Activated CD4-positive, alpha-beta T cell treated with anti-CD3 and anti-CD28 coated beads, Interleukin-2, amount 10 ng/mL, durations not matched to agents 24 days and 14 days (primary cell): ENCODE results near the gene GPR132. TPM values are rescaled to one million over a fixed set of nuclear protein-coding genes. Genes with fewer than 3 reads are reported as not detected.
"Not testable (repeated sequence)": the region's sequence is repeated elsewhere in the genome, so short reads cannot be mapped to it uniquely, and the experiment has no call there.

Experiments used
- DNase-seq: peaks from one replicate; pipeline ENCODE4 v3.0.0; 2022
- H3K27ac Mint-ChIP-seq: one replicate; pipeline ENCODE4 v1.8.0; 2022; ENCODE audit warnings: mild to moderate bottlenecking, mixed read lengths
- H3K27me3 Mint-ChIP-seq: one replicate; pipeline ENCODE4 v1.8.0; 2022; ENCODE audit warnings: mixed read lengths
- H3K36me3 Mint-ChIP-seq: one replicate; pipeline ENCODE4 v1.8.0; 2022; ENCODE audit warnings: low read depth, mild to moderate bottlenecking, mixed read lengths
- H3K4me1 Mint-ChIP-seq: one replicate; pipeline ENCODE4 v1.8.0; 2021; ENCODE audit warnings: mixed read lengths
- H3K4me3 Mint-ChIP-seq: one replicate; pipeline ENCODE4 v1.8.0; 2022; ENCODE audit warnings: mild to moderate bottlenecking, moderate library complexity, mixed read lengths
- H3K9me3 Mint-ChIP-seq: one replicate; pipeline ENCODE4 v1.8.0; 2021; ENCODE audit warnings: mixed read lengths
- intact Hi-C: fragments of 100-400 bp; cut with micrococcal nuclease; formaldehyde crosslinking; loops from one replicate; pipeline ENCODE4 v1.15.1; 2023
- total RNA-seq: library from RNA; stranded (reverse); gene quantifications from 2 replicates; pipeline ENCODE4 v1.2.3, GENCODE V29; 2022

GPR132 gene
- total RNA-seq, 1 donor from 2014 or later: 31.5 TPM

DNA sequence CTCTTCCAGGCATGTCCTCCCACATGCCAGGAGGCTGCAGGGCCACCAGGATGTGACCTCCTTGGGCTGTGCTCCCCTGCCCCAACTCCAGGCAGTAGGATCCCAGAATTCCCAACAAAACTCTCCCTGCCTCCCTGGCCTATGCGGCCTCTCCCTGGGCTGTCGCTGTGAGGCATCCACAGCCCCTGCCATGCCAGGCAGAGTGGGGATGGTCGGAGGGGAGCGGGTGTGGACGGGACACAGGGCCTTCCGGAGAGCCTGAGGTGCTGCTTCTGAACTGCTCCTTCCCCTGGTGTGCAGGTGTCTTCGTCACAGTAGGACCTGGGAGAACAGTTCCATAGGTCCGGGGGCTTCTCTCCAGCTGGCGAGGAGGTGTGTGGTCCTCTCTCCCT is 18.3 kb downstream of the GPR132 start:
- H3K27ac Mint-ChIP-seq: no peak overlapping the region
- no peaks in the 10 kb centered on the region for H3K9me3 Mint-ChIP-seq
- H3K36me3 Mint-ChIP-seq: peaks cover 14% of the 10 kb centered on the region
- DNase-seq: no peak
- intact Hi-C loops: no loop called here
- H3K4me1 Mint-ChIP-seq: peaks cover 9% of the 10 kb centered on the region
- peaks cover 3% of the 10 kb centered on the region for H3K27me3 Mint-ChIP-seq
- no peak overlapping the region for H3K4me3 Mint-ChIP-seq

DNA sequence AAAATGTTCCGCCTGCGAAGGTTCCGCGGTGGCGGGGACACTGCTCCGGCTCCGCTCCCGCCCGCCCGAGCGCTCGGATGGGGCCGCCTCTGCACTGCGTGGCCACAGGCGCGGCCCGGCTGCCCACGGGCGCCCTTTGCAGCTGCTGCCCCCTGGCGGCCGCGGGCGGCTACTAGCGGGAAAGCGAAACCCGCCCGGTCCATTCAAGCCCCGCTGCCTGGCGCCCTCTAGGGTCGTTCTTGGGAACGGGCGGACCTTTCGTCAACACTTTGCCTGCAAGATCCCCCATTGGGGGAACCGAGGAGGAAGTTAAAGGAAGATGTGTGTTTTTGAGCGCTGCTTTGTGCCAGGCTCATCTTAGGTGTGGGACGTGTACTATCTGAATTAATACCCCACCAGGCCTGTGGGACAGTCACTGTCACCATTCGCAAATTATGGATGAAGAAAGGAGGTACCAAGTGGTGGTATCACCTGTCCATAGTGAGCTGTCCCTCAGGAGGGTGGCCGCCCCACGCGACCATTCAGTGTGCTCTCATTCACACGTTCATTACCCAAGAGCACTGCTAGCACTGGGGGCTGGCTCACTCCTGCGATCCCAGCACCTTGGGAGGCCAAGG is 19.4 kb downstream of the GPR132 start:
- Mint-ChIP-seq H3K36me3 (peaks cover 5% of the 10 kb centered on the region), H3K9me3 (no peaks in the 10 kb centered on the region), H3K4me1 (peaks cover 9% of the 10 kb centered on the region), H3K27ac (peak overlapping the region; percentile 44), H3K4me3 (no peak overlapping the region), H3K27me3 (peaks cover 3% of the 10 kb centered on the region)
- intact Hi-C loops: loop anchor here (1.0 kb wide), 3 partner anchors 25 to 150 kb away; partner anchors contain the start of gene CDCA4
- DNase-seq: peak; percentile 98

DNA sequence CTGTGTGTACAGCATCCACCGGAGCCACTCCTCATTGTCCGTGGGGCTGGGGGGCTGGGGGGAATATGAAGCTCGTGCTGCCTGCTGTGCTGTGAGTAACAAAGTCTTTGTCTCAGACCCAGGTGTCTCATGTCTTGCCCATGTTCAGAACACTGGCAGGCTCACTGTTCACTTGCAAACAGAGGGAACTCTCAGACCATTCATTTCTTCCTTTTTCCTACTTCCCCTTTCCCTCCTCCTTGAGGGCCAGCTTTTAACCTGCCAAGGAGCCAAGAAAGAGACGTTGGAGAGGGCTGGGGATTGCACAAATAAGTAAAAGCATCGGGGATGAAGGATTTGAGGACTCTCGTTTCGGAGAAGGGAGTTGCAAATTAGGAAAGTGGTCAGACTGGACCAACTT is 21.6 kb downstream of the GPR132 start:
- DNase-seq: no peak
- intact Hi-C loops: no loop called here
- H3K4me1 Mint-ChIP-seq: peaks cover 9% of the 10 kb centered on the region
- H3K27me3 Mint-ChIP-seq: peaks cover 5% of the 10 kb centered on the region
- H3K36me3 Mint-ChIP-seq: peaks cover 4% of the 10 kb centered on the region
- no peak overlapping the region for H3K27ac Mint-ChIP-seq
- no peak overlapping the region for H3K4me3 Mint-ChIP-seq
- H3K9me3 Mint-ChIP-seq: no peaks in the 10 kb centered on the region

DNA sequence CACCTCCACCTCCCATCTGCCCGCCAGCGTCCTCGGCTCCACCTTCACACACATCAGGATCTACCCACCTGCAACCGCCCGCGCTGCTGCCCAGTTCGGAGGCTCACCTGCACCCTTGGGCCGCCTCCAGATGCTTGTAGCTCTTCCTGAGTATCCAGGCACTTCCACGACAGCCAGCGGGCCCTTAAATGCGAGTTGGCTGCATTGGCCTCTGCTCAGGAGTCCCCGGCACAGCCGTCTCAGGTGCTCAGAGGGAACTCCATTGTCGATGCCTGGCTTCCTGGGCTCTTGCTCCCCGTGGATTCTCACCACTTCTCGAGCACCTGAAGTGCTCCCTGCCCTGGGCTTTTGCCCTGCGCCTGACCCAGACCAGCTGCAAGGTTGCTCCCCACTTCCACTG is 22.4 kb downstream of the GPR132 start:
- intact Hi-C loops: no loop called here
- H3K36me3 Mint-ChIP-seq: peaks cover 4% of the 10 kb centered on the region
- DNase-seq: no peak
- no peak overlapping the region for H3K4me3 Mint-ChIP-seq
- peaks cover 8% of the 10 kb centered on the region for H3K27me3 Mint-ChIP-seq
- H3K27ac Mint-ChIP-seq: no peak overlapping the region
- H3K4me1 Mint-ChIP-seq: peaks cover 9% of the 10 kb centered on the region
- H3K9me3 Mint-ChIP-seq: no peaks in the 10 kb centered on the region

DNA sequence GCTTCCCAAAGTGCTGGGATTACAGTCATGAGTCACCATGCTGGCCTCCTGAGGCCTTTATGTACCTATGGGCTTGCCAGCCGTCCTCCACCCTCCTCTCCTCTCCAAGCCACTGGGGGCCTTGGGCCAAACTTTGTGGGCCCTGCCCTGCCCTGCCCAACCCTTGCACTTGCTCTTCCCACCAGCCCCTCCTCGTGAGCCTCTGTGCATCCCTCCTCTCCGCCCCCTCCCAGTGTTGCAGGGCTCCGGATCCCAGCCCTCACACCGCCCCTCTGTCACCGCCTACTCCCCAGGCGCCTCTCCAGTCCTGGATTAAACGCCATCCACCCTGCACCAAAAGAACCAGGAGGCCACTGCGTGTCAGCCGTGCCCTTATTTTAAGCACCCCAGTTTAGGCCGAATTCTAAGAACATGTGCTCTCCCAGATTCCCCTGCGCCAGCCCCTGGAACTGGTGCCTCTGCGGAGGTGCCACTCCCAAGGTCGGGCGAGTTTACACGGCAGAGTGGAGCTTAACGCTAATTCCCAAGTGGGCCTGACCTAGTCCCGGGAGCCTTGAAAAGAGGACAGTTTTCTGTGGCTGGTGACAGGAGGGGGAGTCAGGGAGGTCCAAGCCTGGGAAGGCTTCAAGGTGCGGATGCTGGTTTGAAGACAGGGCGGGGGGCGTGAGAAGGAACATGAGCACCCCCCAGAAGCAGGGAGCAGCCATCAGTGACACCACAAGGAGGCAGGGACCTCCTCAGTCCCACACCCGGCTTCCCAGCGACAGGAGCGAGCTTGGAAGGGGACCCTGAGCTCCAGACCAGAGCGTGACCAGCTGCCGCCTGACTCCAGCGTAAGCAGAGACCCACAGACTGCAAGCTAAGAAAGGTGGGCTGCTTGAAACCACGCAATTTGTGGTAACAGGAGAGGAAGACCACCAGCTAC is 23.1 kb downstream of the GPR132 start:
- no peak overlapping the region for H3K27ac Mint-ChIP-seq

DNA sequence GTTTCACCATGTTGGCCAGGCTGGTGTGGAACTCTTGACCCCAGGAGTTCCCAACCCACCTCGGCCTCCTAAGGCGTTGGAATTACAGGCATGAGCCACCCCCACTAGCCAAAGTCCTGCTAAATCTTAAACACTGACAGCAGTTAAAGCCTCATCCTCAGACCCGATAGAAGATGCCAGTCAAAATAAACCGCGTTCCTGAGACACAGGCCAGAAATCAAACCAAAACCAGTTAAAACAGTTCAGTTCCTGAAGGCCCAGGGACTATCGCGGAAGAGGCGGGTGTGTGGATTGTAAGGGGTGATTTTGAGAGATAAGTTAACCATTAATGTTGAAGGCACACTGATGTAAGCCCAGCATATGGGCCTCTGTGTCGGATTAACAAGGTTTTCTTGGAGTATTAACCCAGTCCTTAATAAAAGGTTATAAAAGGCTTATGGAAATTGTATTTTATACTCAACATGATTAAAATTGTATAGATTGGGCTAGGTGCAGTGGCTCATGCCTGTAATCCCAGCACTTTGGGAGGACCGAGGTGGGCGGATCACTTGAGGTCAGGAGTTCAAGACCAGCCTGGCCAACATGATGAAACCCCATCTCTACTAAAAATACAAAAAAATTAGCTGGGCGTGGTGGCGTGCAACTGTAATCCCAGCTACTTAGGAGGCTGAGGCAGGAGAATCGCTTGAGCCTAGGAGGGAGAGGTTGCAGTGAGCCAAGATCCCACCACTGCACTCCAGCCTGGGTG is 25.6 kb downstream of the GPR132 start:
- DNase-seq: no peak
- Mint-ChIP-seq H3K27me3 (peaks cover 9% of the 10 kb centered on the region), H3K4me1 (peaks cover under 1% of the 10 kb centered on the region), H3K4me3 (no peak overlapping the region), H3K9me3 (no peaks in the 10 kb centered on the region), H3K27ac (no peak overlapping the region), H3K36me3 (peaks cover 2% of the 10 kb centered on the region)
- intact Hi-C loops: no loop called here

More for the DNA sequence above, 23.1 kb downstream of the GPR132 start:
- Mint-ChIP-seq H3K36me3 (peaks cover 4% of the 10 kb centered on the region), H3K9me3 (no peaks in the 10 kb centered on the region), H3K27me3 (peaks cover 8% of the 10 kb centered on the region), H3K4me1 (peaks cover 9% of the 10 kb centered on the region), H3K4me3 (no peak overlapping the region)
- no peak for DNase-seq
- intact Hi-C loops: no loop called here

DNA sequence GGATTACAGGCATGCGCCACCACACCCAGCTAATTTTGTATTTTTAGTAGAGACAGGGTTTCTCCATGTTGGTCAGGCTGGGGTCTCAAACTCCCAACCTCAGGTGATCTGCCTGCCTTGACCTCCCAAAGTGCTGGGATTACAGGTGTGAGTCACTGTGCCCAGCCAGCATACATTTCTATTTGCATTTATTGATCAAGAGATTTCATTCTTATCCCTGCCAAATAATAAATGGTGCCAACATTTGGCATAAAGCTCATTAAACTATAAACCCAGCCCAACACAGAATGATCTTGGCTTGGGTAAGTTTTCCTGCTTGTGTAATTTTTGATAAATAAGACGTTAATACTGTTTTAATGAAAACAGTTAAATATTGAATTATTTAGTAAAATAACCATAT is 29.6 kb downstream of the GPR132 start:
- H3K36me3 Mint-ChIP-seq, H3K4me3 Mint-ChIP-seq, DNase-seq, intact Hi-C loops, H3K4me1 Mint-ChIP-seq, H3K9me3 Mint-ChIP-seq, H3K27ac Mint-ChIP-seq: not testable (repeated sequence)
- H3K27me3 Mint-ChIP-seq: peaks cover 11% of the 10 kb centered on the region

DNA sequence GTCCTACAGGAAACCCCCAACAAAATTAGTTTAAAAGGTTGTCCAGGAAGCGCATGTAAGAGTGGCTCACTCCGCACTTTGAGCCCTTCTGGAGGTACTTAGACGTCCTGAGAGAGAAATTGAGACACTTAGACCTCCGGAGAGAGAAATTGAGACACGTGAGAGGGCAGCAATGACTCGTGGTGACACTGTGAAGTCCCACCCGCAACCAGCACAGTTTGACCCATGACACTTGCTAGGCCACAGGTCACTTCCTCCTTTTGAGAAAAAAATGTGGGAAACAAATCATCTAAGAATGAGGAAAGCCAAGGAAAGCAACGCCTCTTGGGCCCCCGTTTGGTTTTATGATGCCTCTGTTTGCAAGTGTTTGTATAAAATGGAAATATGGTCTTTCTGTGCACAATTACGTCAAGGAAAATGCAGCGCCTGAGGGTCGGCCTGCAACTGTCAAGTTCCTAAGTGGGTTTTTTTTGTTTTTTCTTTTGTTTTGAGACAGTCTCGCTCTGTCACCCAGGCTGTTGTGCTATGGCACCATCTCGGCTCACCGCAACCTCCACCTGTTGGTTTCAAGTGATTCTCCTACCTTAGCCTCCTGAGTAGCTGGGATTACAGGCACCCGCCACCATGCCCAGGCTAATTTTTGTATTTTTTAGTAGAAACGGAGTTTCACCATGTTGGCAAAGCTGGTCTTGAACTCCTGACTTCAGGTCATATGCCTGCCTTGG is 30.8 kb downstream of the GPR132 start:
- no peaks in the 10 kb centered on the region for H3K36me3 Mint-ChIP-seq
- no peaks in the 10 kb centered on the region for H3K9me3 Mint-ChIP-seq
- no peak overlapping the region for H3K4me3 Mint-ChIP-seq
- no peak overlapping the region for H3K27ac Mint-ChIP-seq
- peaks cover 7% of the 10 kb centered on the region for H3K4me1 Mint-ChIP-seq
- H3K27me3 Mint-ChIP-seq: peaks cover 11% of the 10 kb centered on the region
- intact Hi-C loops: no loop called here
- DNase-seq: no peak

DNA sequence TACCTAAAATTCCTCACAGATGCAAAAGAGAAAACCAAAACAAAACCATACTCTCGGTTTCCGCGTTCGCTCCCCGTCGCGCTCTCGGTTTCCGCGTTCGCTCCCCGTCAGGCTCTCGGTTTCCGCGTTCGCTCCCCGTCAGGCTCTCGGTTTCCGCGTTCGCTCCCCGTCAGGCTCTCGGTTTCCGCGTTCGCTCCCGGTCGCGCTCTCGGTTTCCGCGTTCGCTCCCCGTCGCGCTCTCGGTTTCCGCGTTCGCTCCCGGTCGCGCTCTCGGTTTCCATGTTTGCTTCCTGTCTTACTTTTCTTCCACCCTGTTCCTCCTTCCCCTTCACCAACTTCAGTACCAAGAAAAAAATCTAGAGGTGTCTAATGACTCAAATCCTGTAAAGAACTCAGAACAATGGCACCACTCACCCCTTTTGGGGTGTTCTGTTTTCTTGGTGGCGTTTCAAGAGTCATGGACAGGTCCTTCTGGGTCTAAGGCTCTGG is 31.8 kb downstream of the GPR132 start:
- H3K27me3 Mint-ChIP-seq, intact Hi-C loops, H3K27ac Mint-ChIP-seq, H3K4me1 Mint-ChIP-seq, DNase-seq, H3K36me3 Mint-ChIP-seq, H3K9me3 Mint-ChIP-seq: not testable (repeated sequence)
- peak overlapping the region; percentile 64 for H3K4me3 Mint-ChIP-seq

DNA sequence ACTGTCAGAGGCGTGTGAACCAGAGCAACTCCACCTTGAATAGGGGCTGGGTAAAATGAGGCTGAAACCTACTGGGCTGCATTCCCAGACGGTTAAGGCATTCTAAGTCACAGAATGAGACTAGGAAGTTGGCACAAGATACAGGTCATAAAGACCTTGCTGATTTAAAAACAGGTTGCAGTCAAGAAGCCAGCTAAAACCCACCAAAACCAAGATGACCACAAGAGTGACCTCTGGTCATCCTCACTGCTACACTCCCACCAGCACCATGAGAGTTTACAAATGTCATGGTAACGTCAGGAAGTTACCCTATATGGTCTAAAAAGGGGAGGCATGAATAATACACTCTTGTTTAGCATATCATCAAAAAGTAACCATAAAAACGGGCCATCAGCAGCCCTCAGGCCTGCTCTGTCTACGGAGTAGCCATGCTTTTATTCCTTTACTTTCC is 32.8 kb downstream of the GPR132 start:
- H3K4me1 Mint-ChIP-seq, H3K27ac Mint-ChIP-seq, H3K9me3 Mint-ChIP-seq, H3K4me3 Mint-ChIP-seq, H3K27me3 Mint-ChIP-seq, H3K36me3 Mint-ChIP-seq, intact Hi-C loops, DNase-seq: not testable (repeated sequence)

DNA sequence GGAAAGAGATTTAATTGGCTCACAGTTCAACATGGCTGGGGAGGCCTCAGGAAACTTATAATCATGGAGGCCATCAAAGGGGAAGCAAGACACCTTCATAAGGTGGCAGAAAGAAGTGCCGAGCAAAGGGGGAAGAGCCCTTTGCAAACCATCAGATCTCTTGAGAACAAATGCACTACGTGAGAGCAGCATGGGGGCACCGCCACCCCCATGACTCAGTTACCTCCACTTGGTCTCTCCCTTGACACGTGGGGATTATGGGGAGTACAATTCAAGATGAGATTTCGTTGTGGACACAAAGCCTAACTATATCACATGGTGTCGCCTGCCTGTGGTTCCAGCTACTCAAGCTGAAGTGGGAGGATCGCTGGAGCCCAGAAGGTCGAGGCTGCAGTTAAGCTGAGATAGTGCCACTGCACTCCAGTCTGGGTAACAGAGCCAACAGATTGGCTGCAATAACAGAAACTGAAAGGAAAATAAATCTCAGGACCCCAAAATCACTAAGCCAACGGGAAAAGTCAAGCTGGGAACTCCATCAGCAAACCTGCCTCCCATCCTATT is 34.3 kb downstream of the GPR132 start:
- no peak for DNase-seq
- H3K9me3 Mint-ChIP-seq: no peaks in the 10 kb centered on the region
- H3K36me3 Mint-ChIP-seq: peaks cover 3% of the 10 kb centered on the region
- H3K4me1 Mint-ChIP-seq: peaks cover 17% of the 10 kb centered on the region
- intact Hi-C loops: no loop called here
- peaks cover 6% of the 10 kb centered on the region for H3K27me3 Mint-ChIP-seq
- no peak overlapping the region for H3K27ac Mint-ChIP-seq
- no peak overlapping the region for H3K4me3 Mint-ChIP-seq

DNA sequence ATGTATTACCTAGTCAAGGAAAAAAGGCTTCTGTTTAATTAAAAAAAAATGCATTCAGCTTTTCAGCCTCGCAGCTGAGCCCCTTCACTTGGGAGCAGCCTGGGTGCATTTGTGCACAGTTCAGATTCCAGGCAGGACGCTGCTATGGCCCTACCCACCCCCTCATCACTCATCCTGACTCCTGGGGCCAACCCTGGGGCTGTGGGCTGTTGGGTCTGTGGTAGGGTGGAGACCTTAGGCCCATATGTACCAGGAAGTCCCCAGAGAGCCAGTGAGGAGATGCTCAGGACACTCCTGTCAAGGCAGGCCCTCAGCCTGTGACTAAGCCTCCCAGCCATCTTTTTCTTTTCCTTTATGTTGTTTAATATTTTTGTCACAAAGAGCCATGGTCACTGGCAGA is 35.0 kb downstream of the GPR132 start:
- intact Hi-C loops: no loop called here
- Mint-ChIP-seq H3K9me3 (no peaks in the 10 kb centered on the region), H3K4me1 (peaks cover 22% of the 10 kb centered on the region), H3K36me3 (peaks cover 3% of the 10 kb centered on the region), H3K27ac (no peak overlapping the region), H3K27me3 (peaks cover 6% of the 10 kb centered on the region), H3K4me3 (no peak overlapping the region)
- no peak for DNase-seq

DNA sequence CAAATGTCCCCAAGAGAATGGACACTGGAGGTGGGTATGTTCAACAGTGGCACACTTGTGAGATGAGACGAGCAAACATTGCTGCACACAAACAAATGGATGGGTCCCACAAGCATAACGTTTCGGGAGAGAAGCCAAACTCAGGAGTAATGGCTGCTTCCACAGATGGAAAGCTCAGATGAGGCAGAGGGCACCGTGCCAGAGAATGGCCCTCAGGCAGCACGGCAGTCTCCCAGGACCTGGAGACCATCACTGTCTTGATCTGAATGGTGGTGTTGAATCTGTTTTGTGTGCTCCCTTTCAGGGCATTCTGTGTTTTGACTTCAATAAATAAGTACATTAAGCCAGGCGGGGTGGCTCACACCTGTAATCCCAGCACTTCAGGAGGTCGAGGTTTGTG is 35.8 kb downstream of the GPR132 start:
- Mint-ChIP-seq H3K9me3 (no peaks in the 10 kb centered on the region), H3K27ac (no peak overlapping the region), H3K4me1 (peaks cover 27% of the 10 kb centered on the region)

More for the DNA sequence above, 35.8 kb downstream of the GPR132 start:
- intact Hi-C loops: no loop called here
- DNase-seq: no peak
- H3K27me3 Mint-ChIP-seq: peaks cover 5% of the 10 kb centered on the region
- H3K4me3 Mint-ChIP-seq: no peak overlapping the region
- H3K36me3 Mint-ChIP-seq: peaks cover 3% of the 10 kb centered on the region
